ENCODE data around the gene AOX1.
"Not testable (repeated sequence)": the region's sequence is repeated elsewhere in the genome, so short reads cannot be mapped to it uniquely, and the experiment has no call there.

AOX1 gene

GRCh38 chr2:200603972-200604371 is 18.2 kb downstream of the AOX1 start:
- no peak for DNase-seq

DNA sequence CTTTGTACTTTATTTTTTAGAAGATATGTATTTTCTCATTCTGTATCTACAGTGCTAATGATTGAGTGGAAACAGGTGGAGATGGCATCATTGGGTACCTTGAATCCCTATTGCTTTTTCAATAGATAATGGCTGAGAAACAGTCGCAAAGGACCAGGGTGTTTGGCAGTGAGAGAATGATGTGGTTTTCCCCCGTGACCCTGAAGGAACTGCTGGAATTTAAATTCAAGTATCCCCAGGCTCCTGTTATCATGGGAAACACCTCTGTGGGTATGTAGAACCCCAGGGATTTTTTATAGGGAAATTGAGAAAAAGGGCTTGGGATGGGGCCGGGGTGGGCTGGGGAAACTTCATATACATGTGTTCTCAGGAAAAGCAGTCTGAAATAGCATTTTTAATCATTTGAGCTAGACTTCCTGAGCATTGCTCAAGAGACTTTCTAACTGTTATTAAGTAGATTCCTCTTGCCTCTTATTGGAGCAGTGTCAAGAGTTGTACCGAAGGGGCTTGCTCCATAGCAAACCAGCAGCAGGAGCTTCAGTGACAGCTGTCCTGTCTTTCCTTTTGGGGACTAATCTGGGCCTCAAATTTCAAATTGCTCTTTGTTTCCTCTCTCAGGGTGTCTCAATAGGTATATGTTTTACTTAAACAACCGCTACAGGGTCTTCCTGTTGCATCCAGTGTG is 18.9 kb downstream of the AOX1 start:
- no peak for DNase-seq

GRCh38 chr2:200608341-200609027 is 22.7 kb downstream of the AOX1 start:
- no peak for DNase-seq

DNA sequence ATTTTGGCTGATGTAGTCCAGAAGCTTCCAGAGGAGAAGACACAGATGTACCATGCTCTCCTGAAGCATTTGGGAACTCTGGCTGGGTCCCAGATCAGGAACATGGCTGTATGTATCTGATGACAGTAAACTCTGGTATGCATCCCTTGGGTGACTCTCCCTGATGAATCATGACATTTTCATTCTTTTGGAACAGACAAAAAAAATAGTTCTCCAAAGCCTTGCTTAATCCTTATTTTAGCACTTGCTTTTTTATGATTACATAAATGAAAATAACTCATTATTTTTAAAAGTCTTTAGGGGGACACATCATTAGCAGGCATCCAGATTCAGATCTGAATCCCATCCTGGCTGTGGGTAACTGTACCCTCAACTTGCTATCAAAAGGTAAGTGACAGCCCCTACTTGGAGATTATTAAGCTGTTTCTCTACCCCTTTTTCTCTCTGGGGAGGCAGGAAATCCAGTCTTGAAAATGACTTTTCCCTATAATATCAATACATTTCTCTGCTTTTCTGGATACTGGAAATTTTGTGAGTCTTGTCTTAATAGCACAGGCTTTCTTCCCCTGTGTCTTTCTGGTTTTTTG is 23.3 kb downstream of the AOX1 start:
- no peak for DNase-seq

GRCh38 chr2:200610217-200610616 is 24.4 kb downstream of the AOX1 start:
- not testable (repeated sequence) for DNase-seq

GRCh38 chr2:200613692-200614091 is 27.9 kb downstream of the AOX1 start:
- DNase-seq = no peak

GRCh38 chr2:200614249-200614648 is 28.4 kb downstream of the AOX1 start:
- DNase-seq = no peak

GRCh38 chr2:200615247-200615646 is 29.4 kb downstream of the AOX1 start:
- DNase-seq = no peak

DNA sequence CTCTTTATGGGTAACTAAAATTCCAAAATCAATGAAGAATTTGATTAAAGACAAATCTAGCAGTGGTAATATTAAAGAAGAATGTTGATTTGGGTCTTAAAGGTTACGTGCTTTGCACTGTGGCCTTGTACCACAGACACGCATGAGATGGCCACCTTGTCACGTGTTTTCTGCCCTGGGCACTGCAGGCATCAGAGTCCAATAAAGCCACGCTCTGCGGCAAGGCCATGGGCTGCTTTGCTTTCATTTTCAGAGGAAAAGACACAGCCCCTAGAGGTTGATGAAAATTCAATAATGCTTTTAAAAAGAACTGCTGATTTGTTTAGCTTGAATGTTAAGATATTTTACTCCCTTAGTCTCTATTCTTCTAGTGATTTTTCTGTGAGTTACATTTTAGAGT is 30.4 kb downstream of the AOX1 start:
- no peak for DNase-seq

DNA sequence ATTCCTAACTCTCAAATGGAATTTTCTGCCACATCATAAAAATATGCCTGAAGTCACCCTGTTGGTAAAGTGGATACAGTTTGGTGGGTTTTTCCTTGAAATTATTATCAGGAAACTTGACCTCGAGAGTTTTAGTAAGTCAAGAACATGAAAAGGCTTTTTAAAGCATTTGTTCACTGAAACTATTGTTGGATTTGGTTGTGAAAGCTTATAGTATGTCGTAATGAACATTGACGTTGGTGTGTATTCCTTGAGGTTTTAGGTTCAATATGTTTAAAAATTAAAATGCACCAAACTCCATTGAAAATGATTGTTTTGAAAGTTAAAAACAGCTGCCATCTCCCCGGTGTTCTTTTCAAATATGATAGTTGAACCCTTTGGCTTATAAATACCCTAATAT is 30.8 kb downstream of the AOX1 start:
- DNase-seq = no peak

DNA sequence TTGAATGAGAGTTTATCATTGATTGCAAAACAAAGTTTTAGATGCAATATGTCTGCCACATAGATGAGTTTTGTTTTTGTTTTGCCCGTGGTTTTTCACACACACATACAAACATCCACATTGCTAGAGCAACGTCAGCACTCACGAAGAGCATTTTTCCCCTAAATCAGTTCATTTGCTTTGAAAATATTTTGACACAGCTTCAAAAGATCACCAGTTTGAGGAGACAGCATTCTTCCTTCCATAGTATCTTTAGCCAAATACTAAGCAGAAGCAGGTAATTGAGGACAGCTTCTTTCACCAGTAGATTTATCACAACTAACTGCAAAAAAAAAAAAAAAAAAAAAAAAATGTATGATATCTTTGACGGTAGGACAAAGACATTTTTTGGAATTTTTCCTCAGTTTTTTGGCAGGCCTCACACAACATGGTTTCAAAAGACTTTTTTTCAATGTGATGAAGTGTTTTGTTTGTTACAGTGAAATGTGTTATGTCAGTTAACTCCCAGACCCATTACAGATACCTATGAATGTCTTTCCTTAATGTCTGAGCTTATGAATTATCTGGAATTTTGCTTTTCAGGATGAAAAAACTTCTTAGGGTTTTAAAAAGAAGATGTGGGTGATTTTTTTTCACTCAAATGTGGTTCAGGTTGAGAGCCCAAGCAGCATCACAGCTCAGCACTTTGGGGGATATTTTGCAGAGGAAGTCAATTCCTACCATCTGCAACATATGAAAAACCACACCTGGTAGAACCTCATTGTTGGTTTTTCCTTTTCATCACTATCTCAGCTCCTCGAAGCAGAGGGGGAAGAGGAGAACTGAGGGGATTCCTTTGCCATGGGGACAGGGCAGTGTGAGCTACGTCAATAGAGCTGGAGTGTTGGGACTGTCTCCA is 31.6 kb downstream of the AOX1 start:
- DNase-seq = no peak

DNA sequence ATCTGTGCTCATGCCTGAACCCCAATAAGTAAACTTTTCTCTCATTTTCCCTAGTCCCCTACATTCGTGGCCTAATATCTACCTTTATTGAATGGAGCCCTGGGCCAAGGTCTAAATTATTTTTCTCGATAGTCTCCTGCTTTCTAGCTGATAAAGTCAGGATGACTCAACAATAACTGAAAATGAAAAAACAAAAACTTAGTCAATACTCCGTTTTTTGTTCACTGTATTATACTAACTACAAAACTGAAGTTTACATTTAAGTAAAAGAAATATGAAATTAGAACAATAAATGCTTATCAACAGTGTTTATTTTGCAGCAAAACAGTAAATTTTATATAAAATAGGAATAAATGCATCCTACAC is 32.2 kb downstream of the AOX1 start:
- no peak for DNase-seq

DNA sequence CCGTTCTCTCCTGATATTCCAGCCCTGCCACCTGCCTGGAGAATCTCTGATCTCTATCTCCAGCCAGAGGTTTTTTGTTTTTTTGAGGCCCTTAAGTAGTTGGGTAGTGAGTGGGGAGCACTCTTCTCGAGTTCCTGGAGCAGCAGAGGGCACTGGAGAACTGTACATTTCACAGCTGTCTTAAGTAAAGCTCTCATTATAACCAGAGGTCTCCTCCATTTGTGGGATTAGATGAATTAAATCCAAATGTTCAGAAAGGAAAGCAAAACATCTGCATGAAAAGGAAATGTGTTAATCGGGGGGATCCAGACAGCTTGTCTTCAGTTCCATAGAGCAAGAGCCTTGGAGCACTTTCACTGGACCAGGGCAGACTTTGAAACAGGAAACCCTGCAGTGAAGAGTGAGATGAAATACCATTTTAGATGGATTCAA is 32.8 kb downstream of the AOX1 start:
- DNase-seq = no peak

GRCh38 chr2:200619279-200619678 is 33.5 kb downstream of the AOX1 start:
- DNase-seq = no peak

- no peak for DNase-seq
Observed at GRCh38 chr2:200620606-200621390, 35.0 kb downstream of the AOX1 start.

DNA sequence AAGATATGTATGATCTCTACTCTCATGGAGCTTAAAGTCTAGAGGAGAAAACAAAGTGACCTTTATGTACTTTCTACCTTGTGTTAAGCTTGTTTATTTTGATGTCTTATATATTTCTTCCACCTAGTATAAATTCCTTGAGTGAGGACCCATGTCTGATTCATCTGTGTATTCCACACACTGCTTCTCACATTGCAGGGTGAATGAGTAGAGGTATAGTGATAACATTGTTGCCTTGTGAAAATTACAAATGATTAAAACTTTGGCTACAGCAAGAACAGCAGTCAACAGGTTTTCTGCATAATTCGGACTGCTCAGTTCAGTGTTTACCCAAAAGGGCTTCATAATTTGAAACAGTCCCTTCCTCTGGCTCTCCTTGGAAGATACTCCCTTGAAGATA is 36.3 kb downstream of the AOX1 start:
- no peak for DNase-seq

DNA sequence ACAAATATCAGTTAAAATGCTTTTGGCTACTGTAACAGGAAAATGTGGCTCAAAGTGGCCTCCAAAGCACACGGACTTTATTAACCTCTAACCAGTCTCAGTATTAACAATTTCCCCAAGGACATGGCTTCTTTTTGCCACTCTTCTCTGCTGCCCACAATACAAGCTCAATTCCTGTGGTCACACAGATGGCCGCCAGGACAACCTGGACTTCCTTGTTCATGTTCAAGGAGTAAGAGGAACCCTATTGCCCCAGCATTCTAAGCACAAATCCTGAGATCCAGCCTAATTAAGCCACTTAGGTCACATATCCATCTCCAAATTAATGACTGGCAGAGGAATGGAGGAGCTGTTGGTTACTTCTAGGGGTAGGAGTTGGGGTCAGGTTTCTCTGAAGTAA is 38.2 kb downstream of the AOX1 start:
- DNase-seq = no peak

GRCh38 chr2:200624658-200625057 is 38.8 kb downstream of the AOX1 start:
- DNase-seq = no peak

DNA sequence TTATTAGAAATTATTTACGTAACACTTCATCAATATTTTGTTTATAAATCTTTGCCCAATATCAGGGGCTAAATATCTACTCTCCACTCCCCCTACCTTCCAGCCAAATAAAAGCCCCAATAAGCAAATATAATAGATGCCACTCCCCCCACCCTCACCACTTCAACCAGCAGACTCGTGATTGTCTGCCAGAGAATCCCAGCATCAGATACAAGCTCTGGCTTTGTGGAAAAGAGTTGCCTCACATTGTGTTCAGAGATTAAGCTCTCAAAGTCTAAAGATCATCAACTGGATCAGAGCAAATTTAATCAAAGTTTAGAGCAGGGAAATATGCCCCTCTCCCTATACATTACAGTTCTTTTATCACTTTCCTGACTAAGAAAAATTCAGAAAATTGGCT is 39.5 kb downstream of the AOX1 start:
- no peak for DNase-seq

- no peak for DNase-seq
Observed at GRCh38 chr2:200625958-200626363, 40.1 kb downstream of the AOX1 start.

- no peak for DNase-seq
Observed at GRCh38 chr2:200627110-200627770, 41.4 kb downstream of the AOX1 start.

GRCh38 chr2:200628461-200628860 is 42.6 kb downstream of the AOX1 start:
- not testable (repeated sequence) for DNase-seq

All from effector CD4-positive, alpha-beta T cell (primary cell).